8988T (cell line): ENCODE measurements around the gene SRSF7.
"Not testable (repeated sequence)": the region's sequence is repeated elsewhere in the genome, so short reads cannot be mapped to it uniquely, and the experiment has no call there.

Experiments used
- DNase-seq: peaks from one replicate; pipeline ENCODE4 v3.0.0; 2011

Gene SRSF7

GRCh38 chr2:38751596-38752410 is 642 bp upstream of the SRSF7 start:
- no peak for DNase-seq

GRCh38 chr2:38750011-38750890 is 910 bp downstream of the SRSF7 start:
- DNase-seq, result peak; percentile 42

- no peak for DNase-seq
Measured at GRCh38 chr2:38748943-38749804, 2.0 kb downstream of the SRSF7 start.

GRCh38 chr2:38748391-38748790 is 2.8 kb downstream of the SRSF7 start:
- no peak for DNase-seq

GRCh38 chr2:38747819-38748218 is 3.3 kb downstream of the SRSF7 start:
- no peak for DNase-seq

GRCh38 chr2:38747007-38747424 is 4.1 kb downstream of the SRSF7 start:
- DNase-seq, result no peak

GRCh38 chr2:38745267-38745666 is 5.9 kb downstream of the SRSF7 start:
- DNase-seq, result no peak

- DNase-seq, result no peak
Measured at GRCh38 chr2:38744399-38744780, 6.8 kb downstream of the SRSF7 start.

- DNase-seq, result no peak
Measured at GRCh38 chr2:38743672-38744398, 7.3 kb downstream of the SRSF7 start.

GRCh38 chr2:38742797-38743559 is 8.2 kb downstream of the SRSF7 start:
- DNase-seq, result no peak

GRCh38 chr2:38740851-38741731 is 10.1 kb downstream of the SRSF7 start:
- no peak for DNase-seq

- DNase-seq, result no peak
Measured at GRCh38 chr2:38739524-38739923, 11.6 kb downstream of the SRSF7 start.

GRCh38 chr2:38737925-38738324 is 13.2 kb downstream of the SRSF7 start:
- no peak for DNase-seq

GRCh38 chr2:38737000-38737698 is 14.0 kb downstream of the SRSF7 start:
- DNase-seq, result not testable (repeated sequence)

- no peak for DNase-seq
Measured at GRCh38 chr2:38735999-38736320, 15.2 kb downstream of the SRSF7 start.

GRCh38 chr2:38734299-38735058 is 16.7 kb downstream of the SRSF7 start:
- DNase-seq, result no peak

- no peak for DNase-seq
Measured at GRCh38 chr2:38733300-38733971, 17.7 kb downstream of the SRSF7 start.

- no peak for DNase-seq
Measured at GRCh38 chr2:38731684-38732221, 19.4 kb downstream of the SRSF7 start.
